Thyroid gland (tissue), 4 donors: ENCODE measurements around the gene TMEM120A.

Experiments used
- POLR2A ChIP-seq, 2 donors: fragments of 450-650 bp; IDR thresholded peaks; one replicate each; pipeline ENCODE4 v1.6.1; 2017; ENCODE audit warnings: antibody characterized with exemption in 2 of 2, mild to moderate bottlenecking in 2 of 2, moderate library complexity in 1 of 2
- TF ChIP-seq, protein P1 (sequence below), 6 experiments: fragments of 200-600 bp in 3 of 6; fragments of 450-650 bp in 3 of 6; sonication (generic) in 3 of 6; IDR thresholded peaks; one replicate each; pipeline ENCODE4 v1.5.1; 2016 to 2019; ENCODE audit warnings: antibody characterized with exemption in 6 of 6, mild to moderate bottlenecking in 2 of 6, inconsistent platforms in 1 of 6, moderate library complexity in 1 of 6

DNA sequence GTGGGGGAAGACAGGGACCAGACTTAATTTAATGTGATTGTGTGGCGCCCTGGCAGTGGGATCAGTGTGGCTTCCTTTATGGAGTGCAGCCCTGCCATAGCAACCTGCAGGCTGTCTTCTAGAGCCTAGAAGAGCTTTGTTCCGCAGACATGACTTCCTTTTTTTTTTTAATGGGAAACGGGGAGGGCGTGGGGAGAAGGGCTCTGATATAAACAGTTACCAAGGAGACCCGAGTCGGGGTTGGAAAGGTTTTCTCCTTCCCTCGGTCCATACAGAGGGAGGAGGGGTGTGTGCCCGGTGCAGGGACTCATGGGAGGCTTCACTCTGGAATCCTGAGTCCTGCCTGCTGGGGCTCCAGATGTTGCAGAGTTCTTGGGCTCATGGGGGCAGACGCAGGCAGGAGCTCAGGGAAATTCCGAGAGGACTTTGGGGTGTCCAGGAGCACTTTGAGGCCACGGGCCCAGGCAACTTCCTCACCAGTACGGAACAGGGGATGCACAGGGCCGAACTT, 26.9 kb downstream of the TMEM120A start:
- TF ChIP-seq, protein P1, sequence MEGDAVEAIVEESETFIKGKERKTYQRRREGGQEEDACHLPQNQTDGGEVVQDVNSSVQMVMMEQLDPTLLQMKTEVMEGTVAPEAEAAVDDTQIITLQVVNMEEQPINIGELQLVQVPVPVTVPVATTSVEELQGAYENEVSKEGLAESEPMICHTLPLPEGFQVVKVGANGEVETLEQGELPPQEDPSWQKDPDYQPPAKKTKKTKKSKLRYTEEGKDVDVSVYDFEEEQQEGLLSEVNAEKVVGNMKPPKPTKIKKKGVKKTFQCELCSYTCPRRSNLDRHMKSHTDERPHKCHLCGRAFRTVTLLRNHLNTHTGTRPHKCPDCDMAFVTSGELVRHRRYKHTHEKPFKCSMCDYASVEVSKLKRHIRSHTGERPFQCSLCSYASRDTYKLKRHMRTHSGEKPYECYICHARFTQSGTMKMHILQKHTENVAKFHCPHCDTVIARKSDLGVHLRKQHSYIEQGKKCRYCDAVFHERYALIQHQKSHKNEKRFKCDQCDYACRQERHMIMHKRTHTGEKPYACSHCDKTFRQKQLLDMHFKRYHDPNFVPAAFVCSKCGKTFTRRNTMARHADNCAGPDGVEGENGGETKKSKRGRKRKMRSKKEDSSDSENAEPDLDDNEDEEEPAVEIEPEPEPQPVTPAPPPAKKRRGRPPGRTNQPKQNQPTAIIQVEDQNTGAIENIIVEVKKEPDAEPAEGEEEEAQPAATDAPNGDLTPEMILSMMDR (IDR thresholded peaks at IDR 0.05), result no peak
- TF ChIP-seq POLR2A (IDR thresholded peaks at IDR 0.05), result no peak
